Measurements from ENCODE around the gene ZNF408.

Gene ZNF408

GRCh38 chr11:46729110-46730027 is 28.5 kb downstream of the ZNF408 start:
- DNase-seq: no peak

- DNase-seq: no peak
Observed at GRCh38 chr11:46731545-46731944, 30.7 kb downstream of the ZNF408 start.

DNA sequence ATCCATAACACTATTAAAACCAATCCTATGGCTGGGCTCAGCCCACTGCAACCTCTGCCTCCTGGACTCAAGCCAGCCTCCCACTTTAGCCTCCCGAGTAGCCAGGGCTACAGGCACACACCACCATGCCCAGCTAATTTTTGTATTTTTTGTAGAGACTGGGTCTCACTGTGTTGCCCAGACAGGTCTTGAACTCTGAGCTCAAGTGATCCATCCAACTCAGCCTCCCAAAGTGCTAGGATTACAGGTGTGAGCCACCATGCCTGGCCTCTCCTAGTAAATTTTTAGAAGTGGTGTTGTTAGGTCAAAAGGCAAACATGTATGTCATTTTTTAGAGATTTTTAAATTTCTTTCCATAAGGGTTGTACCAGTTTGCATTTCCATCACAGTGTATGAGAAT is 32.4 kb downstream of the ZNF408 start:
- DNase-seq: no peak

DNA sequence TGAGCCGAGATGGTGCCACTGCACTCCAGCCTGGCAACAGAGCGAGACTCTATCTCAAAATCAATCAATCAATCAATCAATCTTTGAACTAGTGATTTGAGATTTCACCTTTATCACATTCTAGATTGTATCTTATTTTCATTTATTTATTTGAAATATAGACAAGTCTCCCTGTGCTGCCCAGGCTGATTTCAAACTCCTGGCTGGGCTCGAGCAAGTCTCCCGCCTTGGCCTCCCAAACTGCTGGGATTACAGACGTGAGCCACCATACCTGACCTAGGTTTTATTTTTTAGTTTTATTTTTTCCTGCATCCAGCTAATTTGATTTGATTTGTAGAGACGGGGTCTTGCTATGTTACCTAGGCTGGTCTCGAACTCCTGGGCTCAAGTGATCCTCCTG is 35.3 kb downstream of the ZNF408 start:
- DNase-seq: no peak

- no peak for DNase-seq
Observed at GRCh38 chr11:46736615-46737014, 35.8 kb downstream of the ZNF408 start.

GRCh38 chr11:46737699-46738098 is 36.9 kb downstream of the ZNF408 start:
- DNase-seq: no peak

DNA sequence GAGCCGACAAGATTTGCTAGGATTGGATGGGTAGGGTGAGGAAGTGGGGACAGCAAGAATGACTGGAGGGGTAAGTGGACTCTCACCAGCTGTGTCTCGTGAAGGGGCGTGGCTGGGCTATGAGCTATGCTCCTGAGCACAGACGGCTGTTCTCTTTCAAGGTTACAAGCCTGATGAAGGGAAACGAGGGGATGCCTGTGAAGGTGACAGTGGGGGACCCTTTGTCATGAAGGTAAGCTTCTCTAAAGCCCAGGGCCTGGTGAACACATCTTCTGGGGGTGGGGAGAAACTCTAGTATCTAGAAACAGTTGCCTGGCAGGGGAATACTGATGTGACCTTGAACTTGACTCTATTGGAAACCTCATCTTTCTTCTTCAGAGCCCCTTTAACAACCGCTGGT is 38.1 kb downstream of the ZNF408 start:
- DNase-seq: no peak

DNA sequence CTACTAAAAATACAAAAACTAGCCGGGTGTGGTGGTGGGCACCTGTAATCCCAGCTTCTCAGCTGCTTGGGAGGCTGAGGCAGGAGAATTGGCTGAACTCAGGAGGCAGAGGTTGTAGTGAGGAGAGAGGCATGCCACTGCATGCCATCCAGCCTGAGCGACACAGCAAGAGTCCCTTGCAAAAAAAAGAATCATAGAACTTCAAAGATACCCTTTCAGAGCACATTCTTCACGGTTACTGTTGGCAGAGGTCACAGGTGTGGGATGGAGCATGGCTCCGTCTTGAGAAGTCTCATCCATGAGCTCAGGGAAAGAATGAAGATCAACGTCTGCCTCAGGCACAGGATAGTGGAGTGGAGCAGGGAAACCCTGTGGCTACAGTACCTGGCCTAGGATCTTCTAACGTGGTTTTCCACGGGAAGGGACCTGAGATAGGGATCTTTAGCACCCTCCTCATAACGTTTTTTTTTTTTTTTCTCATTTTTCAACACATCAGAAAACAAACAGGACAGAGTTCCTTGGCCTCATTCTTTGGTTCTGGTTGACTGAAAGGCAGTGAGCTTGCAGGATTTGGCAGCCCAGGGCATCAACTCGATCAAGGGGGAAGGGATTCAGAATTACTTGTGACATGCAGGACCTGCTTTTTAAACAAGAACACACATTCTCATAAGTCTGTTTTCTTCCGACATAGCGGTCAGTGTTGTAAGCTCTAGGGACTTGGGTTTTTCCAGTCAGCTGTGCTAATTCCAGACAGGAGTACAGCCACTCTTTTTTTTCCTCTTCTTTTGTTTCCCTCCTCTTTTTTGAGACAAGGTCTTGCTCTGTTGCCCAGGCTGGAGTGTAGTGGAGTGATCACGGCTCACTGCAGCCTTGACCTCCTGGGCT is 41.0 kb downstream of the ZNF408 start:
- no peak for DNase-seq

- DNase-seq: no peak
Observed at GRCh38 chr11:46743043-46743442, 42.2 kb downstream of the ZNF408 start.

GRCh38 chr11:46743693-46744339 is 43.0 kb downstream of the ZNF408 start:
- DNase-seq: no peak

- DNase-seq: no peak
Observed at GRCh38 chr11:46745328-46745727, 44.5 kb downstream of the ZNF408 start.

GRCh38 chr11:46745995-46746394 is 45.2 kb downstream of the ZNF408 start:
- no peak for DNase-seq

GRCh38 chr11:46747150-46747549 is 46.3 kb downstream of the ZNF408 start:
- DNase-seq: no peak
